Esophagus (tissue), 2 donors: ENCODE results near the gene ATP13A1. TPM values are rescaled to one million over a fixed set of nuclear protein-coding genes. Genes with fewer than 3 reads are reported as not detected.
"Not testable (repeated sequence)": the region's sequence is repeated elsewhere in the genome, so short reads cannot be mapped to it uniquely, and the experiment has no call there.

Experiments used
- H3K27ac ChIP-seq, 2 donors: one replicate each; pipeline ENCODE4 v1.5.1; 2013; ENCODE audit warnings: low read depth in 2 of 2, mild to moderate bottlenecking in 2 of 2, inconsistent platforms in 1 of 2, low read length in 1 of 2, moderate library complexity in 1 of 2
- H3K27me3 ChIP-seq, 2 donors: one replicate each; pipeline ENCODE4 v1.6.1; 2013; ENCODE audit warnings: low read length in 2 of 2, control low read depth in 1 of 2, mild to moderate bottlenecking in 1 of 2; ENCODE audit not compliant: insufficient read depth in 2 of 2, control insufficient read depth in 1 of 2
- H3K36me3 ChIP-seq, 2 donors: one replicate each; pipeline ENCODE4 v1.6.1; 2013; ENCODE audit warnings: low read length in 1 of 2; ENCODE audit not compliant: control insufficient read depth in 2 of 2, insufficient read depth in 2 of 2
- H3K4me1 ChIP-seq, 2 donors: one replicate each; pipeline ENCODE4 v1.6.1; 2013; ENCODE audit warnings: low read length in 1 of 2; ENCODE audit not compliant: control insufficient read depth in 2 of 2, insufficient read depth in 2 of 2
- H3K4me3 ChIP-seq, 2 donors: one replicate each; pipeline ENCODE4 v1.5.1; 2013; ENCODE audit warnings: low read length in 2 of 2, mild to moderate bottlenecking in 2 of 2, low read depth in 1 of 2, moderate library complexity in 1 of 2
- H3K9me3 ChIP-seq, 2 donors: one replicate each; pipeline ENCODE4 v1.6.1; 2013; ENCODE audit warnings: mild to moderate bottlenecking in 2 of 2, low read depth in 1 of 2, low read length in 1 of 2, moderate library complexity in 1 of 2; ENCODE audit not compliant: control insufficient read depth in 2 of 2, insufficient read depth in 1 of 2
- WGBS, 2 donors: extraction: QIAGEN DNeasy Blood & Tissue Kit; methylation state at CpG; one replicate each; pipeline ENCODE4 v1.1.7; 2013; 5-methylcytosine and 5-hydroxymethylcytosine counted together
- polyA plus RNA-seq, 2 donors: library from polyadenylated mRNA; stranded (reverse); fragments of 200-250 nt; gene quantifications; one replicate each; pipeline ENCODE4 v1.2.3, GENCODE V29; 2013
- donor health status: healthy with polysubstance abuse.
- donor health status: Bipolar disorder and iron deficiency.

ATP13A1 gene
- polyA plus RNA-seq, 2 donors = 29.2 to 39.8 TPM

DNA sequence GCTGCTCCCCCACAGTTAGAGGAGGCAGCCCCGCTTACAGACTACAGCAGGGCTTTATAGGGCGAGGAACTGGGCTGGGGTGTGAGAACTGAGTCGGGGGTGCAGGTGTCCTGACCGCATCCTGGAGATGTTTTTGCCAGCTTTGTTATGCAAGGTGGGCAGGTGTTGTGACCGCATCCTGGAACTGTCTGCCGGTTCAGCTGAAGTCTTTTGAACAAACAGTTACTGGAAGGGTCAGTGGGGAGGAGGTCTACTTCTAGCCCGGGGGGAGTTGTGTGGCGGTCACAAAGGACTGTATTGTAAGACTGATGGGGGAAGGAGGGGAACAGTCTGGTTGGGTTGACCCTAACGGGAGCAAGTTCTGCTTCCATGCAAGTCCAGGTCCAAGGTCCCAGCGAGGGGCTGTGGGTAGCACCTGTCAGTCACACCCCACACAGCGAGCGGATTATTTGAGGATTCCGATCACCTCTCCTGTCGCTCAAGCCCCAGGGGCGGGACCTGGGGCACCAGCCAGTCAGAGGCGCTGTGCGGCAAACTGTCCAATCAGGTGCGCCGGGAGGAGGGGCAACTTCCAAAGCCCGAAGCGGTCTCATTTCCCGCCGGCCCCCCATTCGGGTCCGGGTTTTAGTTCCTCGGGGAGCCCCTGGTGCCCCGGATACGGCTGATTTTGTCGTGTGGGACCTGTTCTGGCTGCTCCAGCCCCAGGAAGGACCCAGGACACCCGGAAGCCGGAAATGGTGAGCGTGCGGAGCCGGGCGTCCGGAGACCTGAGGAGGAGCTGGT lies 4.9 kb upstream of the ATP13A1 start, which contains the start of gene ZNF101:
Gene ZNF101 (plus strand): TSS at position 610 of the 783 bp plus-strand sequence. CDS start 125 bp downstream, at position 735.
- Histone ChIP-seq H3K36me3 (no peaks in the 10 kb centered on the region), H3K4me3 (peak within 1 kb of the TSS; percentile 84 to 92)
- WGBS, 2 donors = 6% methylated on average over 29 to 36 of the region's 36 CpGs

GRCh38 chr19:19665420-19665948 lies 2.0 kb upstream of the ATP13A1 start:
- H3K4me1 ChIP-seq, H3K9me3 ChIP-seq: not testable (repeated sequence)
- 97 to 99% methylated on average over 22 of the region's 22 CpGs for WGBS, 2 donors

More for the DNA sequence above, 4.9 kb upstream of the ATP13A1 start, which contains the start of gene ZNF101:
- no peaks in the 10 kb centered on the region for H3K27me3 ChIP-seq
- H3K4me1 ChIP-seq = peaks cover 2 to 3% of the 10 kb centered on the region in 2 donors
- peak within 1 kb of the TSS; percentile 92 to 93 for H3K27ac ChIP-seq
- no peaks in the 10 kb centered on the region for H3K9me3 ChIP-seq

DNA sequence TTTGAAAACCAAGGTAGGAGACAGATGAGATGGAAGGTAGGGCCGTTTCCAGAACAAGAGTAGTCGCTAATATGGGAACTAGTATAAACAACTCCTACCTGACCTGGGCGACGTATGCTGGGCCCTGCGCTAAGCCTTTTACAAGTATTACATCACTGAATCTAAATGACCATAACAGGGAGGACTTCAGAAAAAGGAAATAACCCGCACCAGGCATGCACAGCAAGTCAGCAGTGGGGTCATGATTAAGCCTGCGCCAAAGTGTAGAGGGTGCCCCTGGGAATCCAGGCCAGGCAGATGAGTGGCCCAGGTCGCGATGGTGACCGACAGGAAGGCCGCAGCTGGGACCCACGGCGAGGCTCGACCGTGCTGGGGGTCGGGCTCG lies 613 bp downstream of the ATP13A1 start:
- Histone ChIP-seq H3K9me3 (no peaks in the 10 kb centered on the region), H3K27me3 (no peaks in the 10 kb centered on the region), H3K27ac (peak overlapping the region; percentile 91 to 98), H3K4me1 (peaks cover 4 to 17% of the 10 kb centered on the region in 2 donors), H3K36me3 (peaks cover 0 to 11% of the 10 kb centered on the region in 2 donors), H3K4me3 (peak overlapping the region; percentile 83 to 85)
- WGBS, 2 donors = 4 to 6% methylated on average over 17 of the region's 17 CpGs

More at GRCh38 chr19:19665420-19665948, 2.0 kb upstream of the ATP13A1 start:
- H3K4me3 ChIP-seq, H3K27ac ChIP-seq, H3K27me3 ChIP-seq, H3K36me3 ChIP-seq: not testable (repeated sequence)

DNA sequence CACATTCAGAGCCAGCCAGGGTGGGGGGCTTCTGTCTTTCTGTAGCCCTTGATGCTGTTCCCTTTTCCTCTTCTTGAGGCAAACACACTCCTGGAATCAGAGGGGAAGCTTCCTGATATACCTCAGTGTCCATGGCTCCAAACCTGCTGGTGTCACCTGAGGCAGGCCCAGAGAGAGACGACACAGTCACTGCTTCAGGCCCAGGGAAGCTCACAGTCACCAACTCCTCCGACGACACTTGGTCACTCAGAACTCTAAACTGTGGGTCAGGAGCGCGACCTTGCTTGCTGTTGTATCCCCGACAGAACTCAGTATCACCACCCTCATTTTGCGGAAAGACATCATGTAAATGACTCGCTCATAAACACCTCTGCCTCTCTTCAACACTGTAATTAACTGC lies 1.1 kb downstream of the ATP13A1 start:
- Histone ChIP-seq H3K27me3 (no peaks in the 10 kb centered on the region), H3K4me1 (peaks cover 4 to 17% of the 10 kb centered on the region in 2 donors), H3K27ac (peak overlapping the region in 1 of 2 donors; percentile 68), H3K9me3 (no peaks in the 10 kb centered on the region), H3K4me3 (peak overlapping the region; percentile 83 to 85), H3K36me3 (peaks cover 0 to 13% of the 10 kb centered on the region in 2 donors)
- 81% methylated on average over 8 of the region's 8 CpGs for WGBS, 2 donors

- H3K4me3 ChIP-seq = peak overlapping the region in 1 of 2 donors; percentile 85
- peaks cover 0 to 19% of the 10 kb centered on the region in 2 donors for H3K36me3 ChIP-seq
- peaks cover 4 to 17% of the 10 kb centered on the region in 2 donors for H3K4me1 ChIP-seq
- 70 to 74% methylated on average over 18 of the region's 18 CpGs for WGBS, 2 donors
- no peak overlapping the region for H3K27ac ChIP-seq
- H3K27me3 ChIP-seq = no peaks in the 10 kb centered on the region
- no peaks in the 10 kb centered on the region for H3K9me3 ChIP-seq
These were observed 1.7 kb downstream of the ATP13A1 start for GRCh38 chr19:19661675-19662251.

- peaks cover 4 to 17% of the 10 kb centered on the region in 2 donors for H3K4me1 ChIP-seq
- no peaks in the 10 kb centered on the region for H3K9me3 ChIP-seq
- WGBS, 2 donors = 84% methylated on average over 10 of the region's 10 CpGs
- no peaks in the 10 kb centered on the region for H3K27me3 ChIP-seq
- H3K4me3 ChIP-seq = no peak overlapping the region
- H3K36me3 ChIP-seq = peaks cover 0 to 24% of the 10 kb centered on the region in 2 donors
- no peak overlapping the region for H3K27ac ChIP-seq
These were observed 2.3 kb downstream of the ATP13A1 start for GRCh38 chr19:19661141-19661674.

DNA sequence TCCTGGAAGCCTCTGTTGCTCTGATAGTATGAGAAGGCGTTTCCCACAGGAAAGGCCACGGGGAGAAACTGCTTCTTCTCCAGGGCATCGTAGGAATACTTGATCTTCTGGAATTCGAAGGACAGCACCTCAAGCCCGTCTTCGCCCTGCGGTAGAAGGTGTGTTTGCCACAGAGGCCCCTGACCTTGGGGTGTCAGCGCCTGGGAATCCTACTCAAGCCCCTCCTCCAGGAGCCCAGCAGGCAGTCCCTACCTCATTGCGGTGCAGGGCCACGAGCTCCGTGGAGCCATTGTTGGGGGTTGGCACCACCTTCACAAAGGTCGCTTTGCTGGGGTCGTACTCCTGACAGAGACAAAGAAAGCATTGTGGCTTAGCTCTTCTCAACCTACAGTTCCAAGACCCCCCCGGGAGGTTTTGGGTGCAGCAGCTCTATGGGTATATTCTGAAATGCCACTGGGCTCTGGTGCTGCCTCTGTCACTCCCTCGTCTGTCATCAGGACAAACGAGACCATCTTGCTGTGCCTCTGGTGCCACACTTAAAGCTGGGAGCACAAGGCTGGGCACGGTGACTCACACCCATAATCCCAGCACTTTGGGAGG lies 3.7 kb downstream of the ATP13A1 start:
- no peaks in the 10 kb centered on the region for H3K27me3 ChIP-seq
- no peaks in the 10 kb centered on the region for H3K9me3 ChIP-seq
- peaks cover 4 to 17% of the 10 kb centered on the region in 2 donors for H3K4me1 ChIP-seq
- peaks cover 11 to 38% of the 10 kb centered on the region in 2 donors for H3K36me3 ChIP-seq
- peak overlapping the region in 1 of 2 donors; percentile 24 for H3K27ac ChIP-seq
- 81 to 82% methylated on average over 17 of the region's 17 CpGs for WGBS, 2 donors
- no peak overlapping the region for H3K4me3 ChIP-seq

GRCh38 chr19:19657397-19657783 lies 6.1 kb downstream of the ATP13A1 start:
- 71 to 72% methylated on average over 10 of the region's 10 CpGs for WGBS, 2 donors
- Histone ChIP-seq H3K4me1 (peaks cover 3 to 16% of the 10 kb centered on the region in 2 donors), H3K36me3 (peaks cover 23 to 60% of the 10 kb centered on the region in 2 donors), H3K27ac (no peak overlapping the region), H3K27me3 (no peaks in the 10 kb centered on the region), H3K4me3 (no peak overlapping the region), H3K9me3 (no peaks in the 10 kb centered on the region)
